ENCODE data around the gene ACSBG1.
"Not testable (repeated sequence)": the region's sequence is repeated elsewhere in the genome, so short reads cannot be mapped to it uniquely, and the experiment has no call there.

Gene ACSBG1

GRCh38 chr15:78162038-78162437 lies 72.3 kb downstream of the ACSBG1 start:
- FAIRE-seq: no peak

- no peak for FAIRE-seq
Measured at GRCh38 chr15:78159395-78159794, 75.0 kb downstream of the ACSBG1 start.

- no peak for FAIRE-seq
Measured at GRCh38 chr15:78157203-78157602, 77.2 kb downstream of the ACSBG1 start.

GRCh38 chr15:78156653-78157052 lies 77.7 kb downstream of the ACSBG1 start:
- no peak for FAIRE-seq

- no peak for FAIRE-seq
Measured at GRCh38 chr15:78155355-78155939, 78.9 kb downstream of the ACSBG1 start.

GRCh38 chr15:78154955-78155354 lies 79.4 kb downstream of the ACSBG1 start:
- FAIRE-seq: no peak

- not testable (repeated sequence) for FAIRE-seq
Measured at GRCh38 chr15:78151075-78151474, 83.3 kb downstream of the ACSBG1 start.

- FAIRE-seq: no peak
Measured at GRCh38 chr15:78149805-78150751, 84.3 kb downstream of the ACSBG1 start.

- FAIRE-seq: peak; percentile 85
Measured at GRCh38 chr15:78149068-78149804, 85.1 kb downstream of the ACSBG1 start, which contains the start of gene IDH3A. IDH3A (plus strand) TSS chr15:78149362; CDS start chr15:78149404, 42 bp downstream.

- no peak for FAIRE-seq
Measured at GRCh38 chr15:78148392-78149067, 85.8 kb downstream of the ACSBG1 start.

- no peak for FAIRE-seq
Measured at GRCh38 chr15:78147566-78147965, 86.8 kb downstream of the ACSBG1 start.

GRCh38 chr15:78146425-78147154 lies 87.8 kb downstream of the ACSBG1 start:
- no peak for FAIRE-seq

GRCh38 chr15:78142332-78142731 lies 92.0 kb downstream of the ACSBG1 start:
- FAIRE-seq: no peak

- FAIRE-seq: no peak
Measured at GRCh38 chr15:78140292-78140691, 94.1 kb downstream of the ACSBG1 start.

- FAIRE-seq: no peak
Measured at GRCh38 chr15:78139578-78139977, 94.8 kb downstream of the ACSBG1 start.

GRCh38 chr15:78133801-78134200 lies 100.6 kb downstream of the ACSBG1 start:
- FAIRE-seq: no peak

- no peak for FAIRE-seq
Measured at GRCh38 chr15:78131295-78132061, 102.9 kb downstream of the ACSBG1 start, which contains the start of gene CIB2. CIB2 (minus strand) TSS chr15:78131445; CDS start chr15:78131215, 230 bp downstream.

- no peak for FAIRE-seq
Measured at GRCh38 chr15:78130466-78131294, 103.7 kb downstream of the ACSBG1 start.

GRCh38 chr15:78129751-78130287 lies 104.5 kb downstream of the ACSBG1 start:
- FAIRE-seq: no peak
